OCI-LY1 (cell line): ENCODE results near the gene ARL8B.
A peak's percentile ranks its signal among the peaks of the same experiment; 100 is the strongest.

Source experiments
- H2AFZ ChIP-seq: fragments of 200-600 bp; sonication (generic), shearing (Covaris generic); 2 replicates; pipeline ENCODE4 v1.6.0; 2014; ENCODE audit warnings: antibody characterized with exemption, mild to moderate bottlenecking, low read length
- H3F3A ChIP-seq: fragments of 200-600 bp; sonication (generic), shearing (Covaris generic); 2 replicates; pipeline ENCODE4 v1.6.0; 2014; ENCODE audit warnings: mild to moderate bottlenecking, antibody characterized with exemption, low read length, moderate library complexity; ENCODE audit not compliant: insufficient read depth
- H3K27ac ChIP-seq: fragments of 200-600 bp; sonication (generic); 2 replicates; pipeline ENCODE4 v1.5.1; 2014; ENCODE audit warnings: low read length, mixed run types, mild to moderate bottlenecking, low read depth; ENCODE audit not compliant: poor library complexity, severe bottlenecking
- H3K27me3 ChIP-seq: fragments of 200-600 bp; sonication (generic); 2 replicates; pipeline ENCODE4 v1.6.0; 2014; ENCODE audit warnings: antibody characterized with exemption, mild to moderate bottlenecking, low read length, moderate library complexity; ENCODE audit not compliant: insufficient read depth
- H3K36me3 ChIP-seq: fragments of 200-600 bp; sonication (generic); 2 replicates; pipeline ENCODE4 v1.6.1; 2014; ENCODE audit warnings: mild to moderate bottlenecking, antibody characterized with exemption, low read length, moderate library complexity, mixed read lengths; ENCODE audit not compliant: insufficient read depth
- H3K4me1 ChIP-seq: fragments of 200-600 bp; sonication (generic); 2 replicates; pipeline ENCODE4 v1.5.1; 2014; ENCODE audit warnings: mild to moderate bottlenecking, low read length, moderate library complexity; ENCODE audit not compliant: insufficient read depth, severe bottlenecking
- H3K4me2 ChIP-seq: fragments of 200-600 bp; sonication (generic), shearing (Covaris generic); 2 replicates; pipeline ENCODE4 v1.6.1; 2014; ENCODE audit warnings: low read length
- H3K4me3 ChIP-seq: fragments of 200-600 bp; sonication (generic); 2 replicates; pipeline ENCODE4 v1.5.1; 2014; ENCODE audit warnings: low read length, low read depth, mild to moderate bottlenecking, mixed read lengths; ENCODE audit not compliant: poor library complexity, severe bottlenecking
- H3K79me2 ChIP-seq: fragments of 200-600 bp; shearing (Covaris generic); 2 replicates; pipeline ENCODE4 v1.6.1; 2016; ENCODE audit warnings: mixed run types, low read length, mixed read lengths; ENCODE audit not compliant: insufficient read depth
- H3K9ac ChIP-seq: fragments of 200-600 bp; sonication (generic), shearing (Covaris generic); 2 replicates; pipeline ENCODE4 v1.6.1; 2014; ENCODE audit warnings: mild to moderate bottlenecking, low read length, mixed read lengths
- H3K9me2 ChIP-seq: fragments of 200-600 bp; sonication (generic), shearing (Covaris generic); 2 replicates; pipeline ENCODE4 v1.6.1; 2014; ENCODE audit warnings: low read depth, mild to moderate bottlenecking, low read length, mixed read lengths
- H3K9me3 ChIP-seq: fragments of 200-600 bp; shearing (Covaris generic); 2 replicates; pipeline ENCODE4 v1.6.1; 2014; ENCODE audit warnings: low read length, mixed read lengths
- H4K20me1 ChIP-seq: fragments of 200-600 bp; sonication (generic), shearing (Covaris generic); 2 replicates; pipeline ENCODE4 v1.6.0; 2016; ENCODE audit warnings: mild to moderate bottlenecking, low read length; ENCODE audit not compliant: insufficient read depth
- CTCF ChIP-seq: fragments of 200-600 bp; sonication (generic), shearing (Covaris generic); IDR thresholded peaks from 2 replicates; pipeline ENCODE4 v1.5.1; 2017; ENCODE audit warnings: mild to moderate bottlenecking, antibody characterized with exemption, low read length, moderate library complexity, mixed read lengths
- EZH2 ChIP-seq: fragments of 200-600 bp; sonication (generic), shearing (Covaris generic); IDR thresholded peaks from 2 replicates; pipeline ENCODE4 v1.8.0; 2017; ENCODE audit warnings: borderline replicate concordance, mixed run types, mild to moderate bottlenecking, antibody characterized with exemption, low read length, moderate library complexity, mixed read lengths

The ARL8B gene

GRCh38 chr3:5133239-5134018, 11.3 kb downstream of the ARL8B start:
- H2AFZ ChIP-seq, result no peak overlapping the region
- H3K27ac ChIP-seq, result no peak overlapping the region
- no peaks in the 10 kb centered on the region for H4K20me1 ChIP-seq
- no peaks in the 10 kb centered on the region for H3K9me2 ChIP-seq
- no peak overlapping the region for H3K9ac ChIP-seq
- H3K4me1 ChIP-seq, result peaks cover 38% of the 10 kb centered on the region
- TF ChIP-seq CTCF (no peak), EZH2 (no peak)
- no peak overlapping the region for H3K4me3 ChIP-seq
- H3K79me2 ChIP-seq, result peaks cover 89% of the 10 kb centered on the region
- no peaks in the 10 kb centered on the region for H3F3A ChIP-seq
- H3K27me3 ChIP-seq, result no peaks in the 10 kb centered on the region
- no peaks in the 10 kb centered on the region for H3K36me3 ChIP-seq
- H3K4me2 ChIP-seq, result no peak overlapping the region
- H3K9me3 ChIP-seq, result no peaks in the 10 kb centered on the region

- no peak overlapping the region for H3K9ac ChIP-seq
- TF ChIP-seq CTCF, result no peak
- TF ChIP-seq EZH2, result no peak
- H3K27ac ChIP-seq, result no peak overlapping the region
- no peak overlapping the region for H3K4me3 ChIP-seq
- H3K4me2 ChIP-seq, result no peak overlapping the region
- no peak overlapping the region for H2AFZ ChIP-seq
- no peaks in the 10 kb centered on the region for H3K36me3 ChIP-seq
- no peaks in the 10 kb centered on the region for H3K27me3 ChIP-seq
- H3F3A ChIP-seq, result no peaks in the 10 kb centered on the region
- H3K9me2 ChIP-seq, result no peaks in the 10 kb centered on the region
- H3K4me1 ChIP-seq, result peaks cover 44% of the 10 kb centered on the region
- no peaks in the 10 kb centered on the region for H3K9me3 ChIP-seq
- H3K79me2 ChIP-seq, result peaks cover 89% of the 10 kb centered on the region
- no peaks in the 10 kb centered on the region for H4K20me1 ChIP-seq
Measured at GRCh38 chr3:5134019-5134391, 11.9 kb downstream of the ARL8B start.

- Histone ChIP-seq H3K27ac (peak overlapping the region; percentile 32), H3K9me2 (no peaks in the 10 kb centered on the region), H2AFZ (no peak overlapping the region), H3K4me2 (peak overlapping the region; percentile 21), H3K4me1 (peaks cover 47% of the 10 kb centered on the region), H3F3A (no peaks in the 10 kb centered on the region), H3K9me3 (no peaks in the 10 kb centered on the region), H3K36me3 (no peaks in the 10 kb centered on the region), H3K9ac (no peak overlapping the region), H3K79me2 (peaks cover 89% of the 10 kb centered on the region), H4K20me1 (no peaks in the 10 kb centered on the region), H3K4me3 (no peak overlapping the region), H3K27me3 (no peaks in the 10 kb centered on the region)
- TF ChIP-seq CTCF, result no peak
- no peak for TF ChIP-seq EZH2
Measured at GRCh38 chr3:5134499-5134898, 12.4 kb downstream of the ARL8B start.
